GM18873 (cell line): ENCODE measurements around the gene SUCLG2.

Experiments
- ATAC-seq: cut with Tn5 transposase; IDR thresholded peaks from one replicate; pipeline ENCODE4 v1.9.1; 2021; ENCODE audit warnings: mild to moderate bottlenecking, moderate library complexity, moderate number of reproducible peaks; ENCODE audit not compliant: unreplicated experiment, low FRiP score

The SUCLG2 gene

DNA sequence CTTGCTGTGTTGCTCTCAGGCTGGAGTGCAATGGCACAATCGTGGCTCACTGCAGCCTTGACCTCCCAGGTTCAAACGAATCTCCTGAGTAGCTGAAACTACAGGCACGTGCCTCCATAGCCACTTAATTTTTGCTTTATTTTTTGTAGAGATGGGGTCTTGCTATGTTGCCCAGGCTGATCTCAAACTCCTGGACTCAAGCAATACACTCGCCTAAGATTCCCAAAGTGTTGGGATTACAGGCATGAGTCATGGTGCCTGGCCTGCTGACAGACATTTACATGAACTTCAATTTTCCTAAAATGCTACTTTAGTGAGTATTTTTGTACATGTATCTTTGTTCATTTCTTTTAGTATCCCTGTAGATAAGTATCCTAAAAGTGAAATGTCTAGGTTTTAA is 132.3 kb downstream of the SUCLG2 start:
- no peak for ATAC-seq

DNA sequence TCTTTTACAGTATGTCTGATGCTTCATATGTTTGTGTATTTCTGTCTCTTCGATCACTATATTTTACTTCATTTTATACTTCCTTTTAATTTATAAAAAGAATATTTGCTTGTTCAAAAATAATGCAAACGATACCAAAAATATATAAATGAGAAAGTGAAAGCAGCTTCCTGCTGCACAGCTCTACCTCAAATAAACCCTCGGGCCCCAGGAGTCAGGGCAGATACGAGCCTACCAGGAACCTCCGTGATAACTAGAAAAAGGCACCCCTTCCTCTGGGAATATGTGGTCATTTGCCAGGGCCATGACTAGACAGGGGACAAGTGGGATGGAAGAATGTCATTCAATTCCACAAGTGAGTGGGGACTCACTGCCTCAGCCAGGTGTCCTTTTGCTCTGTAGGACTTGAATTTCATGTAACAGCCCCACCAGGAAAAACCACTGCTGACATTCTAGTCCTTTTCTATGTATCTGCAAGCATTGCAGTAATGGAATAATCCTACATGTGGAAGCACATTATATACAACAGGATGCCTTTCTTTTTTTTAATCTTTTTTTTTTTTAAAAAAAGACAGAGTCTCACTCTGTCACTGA is 133.3 kb downstream of the SUCLG2 start:
- ATAC-seq, result no peak

DNA sequence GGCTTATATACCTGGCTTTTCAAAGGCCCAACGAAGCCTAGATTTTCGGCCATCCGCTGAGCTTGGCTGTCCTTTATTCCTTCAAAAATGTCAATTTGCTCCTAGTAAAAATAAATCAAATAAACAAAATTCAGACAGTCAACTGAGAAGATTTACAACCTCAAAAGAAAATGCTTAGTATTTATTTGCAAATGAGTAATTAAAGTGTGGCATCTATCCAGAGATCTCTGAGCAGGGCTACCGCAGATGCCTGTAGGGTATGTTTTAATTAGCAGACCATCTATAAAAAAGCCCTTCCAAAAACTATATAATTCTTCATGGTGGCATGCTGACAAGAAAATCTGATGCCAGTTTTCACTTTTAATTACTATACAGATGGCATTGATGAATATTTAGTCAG is 136.2 kb downstream of the SUCLG2 start:
- no peak for ATAC-seq

GRCh38 chr3:67517781-67518180 is 136.6 kb downstream of the SUCLG2 start:
- no peak for ATAC-seq

DNA sequence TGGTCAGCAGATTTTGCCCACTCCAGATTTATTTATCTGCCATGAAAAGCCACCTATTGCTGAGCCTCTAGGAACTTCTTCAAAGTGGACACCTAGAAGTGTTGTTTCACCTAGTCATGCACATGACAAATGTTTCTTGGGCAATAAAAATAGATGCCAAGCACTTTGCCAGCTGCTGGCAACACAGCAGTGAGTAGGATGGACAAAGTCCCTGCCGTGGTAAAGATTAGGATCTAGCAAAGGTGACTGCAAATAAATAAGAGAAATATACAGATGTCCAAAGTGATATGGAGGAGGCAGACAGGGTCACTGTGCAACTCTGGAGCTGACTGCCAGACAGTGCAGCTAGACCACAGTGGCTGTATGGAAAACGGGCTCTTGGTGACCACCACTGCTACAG is 137.9 kb downstream of the SUCLG2 start:
- no peak for ATAC-seq

GRCh38 chr3:67515778-67516177 is 138.6 kb downstream of the SUCLG2 start:
- no peak for ATAC-seq

- no peak for ATAC-seq
Observed at GRCh38 chr3:67509471-67510075, 144.8 kb downstream of the SUCLG2 start.

GRCh38 chr3:67507584-67507983 is 146.8 kb downstream of the SUCLG2 start:
- ATAC-seq, result no peak

DNA sequence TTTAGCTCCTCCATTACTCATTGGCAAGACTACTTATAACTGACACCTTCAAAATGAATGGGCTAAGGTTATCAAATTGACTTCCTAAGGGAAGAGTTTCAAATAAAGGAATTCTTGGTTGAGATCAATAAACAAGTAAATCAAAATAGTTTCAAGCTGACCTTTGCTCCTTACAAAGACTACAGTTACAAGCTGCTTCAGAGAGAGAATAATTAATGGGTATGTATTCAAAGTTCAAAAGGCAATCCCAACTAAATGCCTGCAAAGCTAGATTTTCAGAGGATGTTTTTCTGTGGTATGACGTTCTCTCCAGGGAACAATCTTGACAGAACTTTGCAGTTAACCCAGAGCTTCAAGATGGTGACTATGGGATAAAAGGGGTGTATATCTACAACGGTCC is 153.7 kb downstream of the SUCLG2 start:
- ATAC-seq, result no peak

DNA sequence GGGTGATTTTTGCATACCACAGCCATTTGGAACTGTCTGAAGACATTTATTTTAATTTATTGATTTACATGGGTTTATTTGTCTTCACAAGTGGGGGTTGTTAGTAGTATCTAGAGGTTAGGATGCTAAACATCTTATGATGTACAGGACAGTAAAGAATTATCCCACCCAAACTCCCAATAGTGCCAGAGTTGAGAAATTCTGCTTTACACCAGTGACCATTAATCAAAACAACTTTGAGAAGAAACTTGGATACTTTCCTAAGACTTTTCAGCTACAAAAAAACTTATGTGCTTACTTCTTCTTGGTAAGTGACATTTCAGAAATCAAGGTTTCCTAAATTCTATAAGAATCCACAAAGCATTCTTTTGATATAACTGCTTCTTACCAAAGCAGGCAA is 156.7 kb downstream of the SUCLG2 start:
- ATAC-seq, result no peak

DNA sequence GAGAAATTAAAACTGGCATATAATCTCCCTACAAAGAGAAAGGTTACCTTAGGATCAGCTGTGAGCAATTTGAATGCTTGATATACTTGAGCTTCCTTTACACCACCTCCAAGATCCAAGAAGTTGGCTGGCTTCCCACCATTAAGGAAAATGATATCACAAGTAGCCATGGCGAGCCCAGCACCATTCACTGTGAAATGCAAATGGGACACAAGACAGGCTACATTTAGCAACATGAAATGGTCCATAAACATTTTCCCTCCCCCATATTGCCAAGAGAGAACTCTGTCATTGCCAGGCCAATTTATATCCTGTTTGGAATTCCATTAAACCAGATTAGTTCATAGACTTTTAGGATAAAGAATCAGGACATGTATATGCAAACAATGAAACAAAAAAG is 158.7 kb downstream of the SUCLG2 start:
- no peak for ATAC-seq

- ATAC-seq, result no peak
Observed at GRCh38 chr3:67493808-67494207, 160.6 kb downstream of the SUCLG2 start.

DNA sequence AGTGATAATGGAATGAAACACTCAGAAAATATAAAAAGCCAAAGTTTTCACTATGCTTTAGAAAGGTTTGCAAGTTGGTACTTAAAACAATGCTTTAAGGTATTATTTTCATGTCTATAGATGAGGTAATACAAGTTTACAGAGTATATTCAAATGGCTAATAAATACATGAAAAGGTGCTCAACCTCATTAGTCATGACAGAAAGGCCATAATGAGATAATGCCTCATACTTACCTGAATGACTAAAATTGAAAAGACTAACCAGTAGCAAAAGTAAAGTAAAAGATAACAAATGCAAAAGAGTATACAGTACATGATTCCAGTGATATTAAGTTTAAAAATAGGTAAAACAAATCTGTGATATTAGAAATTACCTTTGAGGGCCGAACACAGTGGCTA is 163.8 kb downstream of the SUCLG2 start:
- no peak for ATAC-seq

DNA sequence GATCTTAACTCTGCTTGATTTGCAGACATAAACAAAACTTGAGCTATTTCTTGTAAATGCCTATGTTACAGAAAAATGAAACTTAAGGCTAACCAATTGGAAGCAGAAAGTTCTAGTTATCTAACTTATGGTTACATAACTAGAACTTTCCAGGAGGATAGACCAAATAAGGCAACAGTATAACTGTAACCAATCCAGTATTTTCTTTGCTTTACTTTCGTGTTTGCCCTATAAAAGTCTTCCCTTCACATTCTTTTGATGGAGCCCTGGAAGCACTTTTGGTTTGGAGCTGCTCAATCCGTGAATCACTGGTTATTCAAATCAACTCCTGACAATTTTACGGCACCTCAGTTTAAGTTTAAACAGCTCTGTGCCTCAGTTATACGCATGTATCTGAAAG is 164.6 kb downstream of the SUCLG2 start:
- no peak for ATAC-seq

- ATAC-seq, result no peak
Observed at GRCh38 chr3:67487564-67488114, 166.8 kb downstream of the SUCLG2 start.

DNA sequence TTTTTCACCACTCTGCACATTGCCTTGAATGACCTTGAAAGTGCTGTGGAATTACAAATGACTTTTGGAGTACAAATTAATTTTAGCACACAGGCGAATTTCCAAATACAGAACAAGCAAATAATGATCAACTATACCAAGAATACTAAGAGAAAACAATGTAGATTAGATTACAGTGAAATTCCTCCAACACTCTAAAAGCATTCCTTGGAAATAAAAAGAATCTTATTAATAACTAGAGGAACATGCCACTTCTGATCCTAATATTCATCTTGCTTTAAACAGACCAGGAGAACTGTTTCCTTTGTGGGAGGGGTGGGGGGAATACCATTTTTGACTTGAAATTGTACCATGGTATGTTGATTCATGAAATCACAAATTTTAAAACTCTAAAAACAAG is 167.5 kb downstream of the SUCLG2 start:
- ATAC-seq, result no peak

DNA sequence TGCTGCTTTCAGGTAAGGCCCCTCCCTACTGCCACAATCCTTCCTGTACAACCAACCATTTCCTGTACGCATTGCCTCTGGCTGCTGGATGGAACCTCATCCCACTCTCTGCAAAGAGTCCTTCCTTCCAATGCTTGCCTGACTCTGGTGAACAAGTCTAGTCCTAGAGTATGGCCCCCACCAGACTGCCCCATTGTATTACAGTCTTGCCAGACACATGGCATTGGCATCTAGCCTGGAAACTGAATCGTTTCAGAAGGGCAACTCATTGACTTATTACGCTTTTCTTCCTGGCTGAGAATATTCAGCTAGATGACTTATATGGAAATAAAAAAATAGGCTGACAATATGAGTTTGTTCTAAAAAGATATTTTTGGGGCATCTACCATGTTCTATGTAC is 170.3 kb downstream of the SUCLG2 start:
- ATAC-seq, result no peak

DNA sequence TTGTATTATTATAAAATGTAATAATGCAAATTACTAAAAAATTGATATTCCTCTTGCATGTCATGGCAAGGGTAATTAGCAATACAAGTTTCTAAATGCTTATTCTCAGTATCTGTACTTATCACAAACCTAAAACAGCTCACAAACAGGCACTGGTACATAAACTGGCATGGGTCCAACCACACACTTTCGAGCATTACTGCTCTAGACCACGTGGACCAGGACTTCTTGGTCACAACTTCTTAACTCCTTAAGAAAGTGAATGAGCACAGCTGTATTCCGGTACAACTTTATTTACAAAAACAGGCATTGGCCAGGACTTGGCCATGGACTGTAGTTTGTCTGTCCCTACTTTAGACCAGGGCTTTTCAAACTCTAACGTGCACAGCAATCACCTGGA is 173.3 kb downstream of the SUCLG2 start:
- no peak for ATAC-seq

DNA sequence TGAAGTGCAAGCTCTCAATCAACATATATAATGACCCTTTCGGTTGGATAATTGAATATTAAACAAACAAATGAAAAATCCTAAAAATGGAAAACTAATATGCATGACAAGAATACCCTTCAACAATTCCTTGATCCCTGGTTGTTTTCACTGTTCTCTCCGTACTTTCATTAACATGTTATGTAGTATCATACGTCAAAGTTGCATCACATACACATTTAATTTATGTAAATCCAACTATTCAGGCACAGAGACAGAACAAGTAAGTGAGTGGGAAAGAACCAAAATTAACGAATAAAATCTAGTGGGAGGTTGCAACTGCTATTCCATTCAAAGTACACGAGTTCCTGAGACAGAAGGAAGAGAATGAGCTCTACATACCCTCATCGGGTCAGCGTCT is 176.0 kb downstream of the SUCLG2 start:
- ATAC-seq, result no peak

DNA sequence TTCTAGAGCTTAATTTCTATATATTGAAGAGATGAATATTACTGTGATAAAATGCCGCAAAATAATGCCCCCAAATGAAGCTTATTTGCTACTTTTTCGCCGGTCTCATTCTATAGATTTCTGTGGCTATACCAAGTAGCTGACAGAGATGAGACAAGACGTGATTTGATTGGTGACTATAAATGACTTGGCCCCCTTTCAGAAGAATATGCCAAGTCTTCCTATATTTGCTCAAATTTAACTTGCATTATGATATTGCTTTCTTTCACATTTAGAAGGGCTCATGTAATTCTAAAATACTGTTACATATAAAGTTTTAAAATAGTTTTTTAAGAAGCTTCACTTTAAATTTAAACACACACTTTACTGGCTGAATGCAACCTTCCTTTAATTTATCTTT is 180.1 kb downstream of the SUCLG2 start:
- no peak for ATAC-seq

- no peak for ATAC-seq
Observed at GRCh38 chr3:67472674-67473201, 181.7 kb downstream of the SUCLG2 start.

- ATAC-seq, result no peak
Observed at GRCh38 chr3:67470207-67470606, 184.2 kb downstream of the SUCLG2 start.
